Left colon (tissue), 2 donors: ENCODE results near the gene FARP2. TPM values are rescaled to one million over a fixed set of nuclear protein-coding genes. Genes with fewer than 3 reads are reported as not detected.
"Not testable (repeated sequence)": the region's sequence is repeated elsewhere in the genome, so short reads cannot be mapped to it uniquely, and the experiment has no call there.

Source experiments
- ATAC-seq: fragments of 200-7000 bp; cut with Tn5 transposase; one replicate; pipeline ENCODE4 v1.9.1; 2020; ENCODE audit warnings: mild to moderate bottlenecking, moderate library complexity
- DNase-seq, 2 donors: peaks; one replicate each; pipeline ENCODE4 v3.0.0-alpha.2; 2020
- intact Hi-C, 2 donors: fragments of 100-400 bp; cut with DNase I in 1 of 2; cut with micrococcal nuclease in 1 of 2; formaldehyde crosslinking; loops; one replicate each; pipeline versions ENCODE4 v1.11.2 to v1.14.0; 2022; cut with DNase I, micrococcal nuclease
- total RNA-seq, 2 donors: library from RNA; stranded (reverse); fragmentation: NEBNext Ultra II Directional; extraction: Animal tissue kit (Norgen Biotek cat#: 25700); gene quantifications; one replicate each; pipeline ENCODE4 v1.2.1, GENCODE V29; 2021
- donor health status: DM: no; HTN: no; CAD: no.
- donor health status: DM: yes; HTN: yes; CAD: no.

Gene FARP2
- total RNA-seq, 2 donors from 2014 or later, result 126 to 138 TPM

DNA sequence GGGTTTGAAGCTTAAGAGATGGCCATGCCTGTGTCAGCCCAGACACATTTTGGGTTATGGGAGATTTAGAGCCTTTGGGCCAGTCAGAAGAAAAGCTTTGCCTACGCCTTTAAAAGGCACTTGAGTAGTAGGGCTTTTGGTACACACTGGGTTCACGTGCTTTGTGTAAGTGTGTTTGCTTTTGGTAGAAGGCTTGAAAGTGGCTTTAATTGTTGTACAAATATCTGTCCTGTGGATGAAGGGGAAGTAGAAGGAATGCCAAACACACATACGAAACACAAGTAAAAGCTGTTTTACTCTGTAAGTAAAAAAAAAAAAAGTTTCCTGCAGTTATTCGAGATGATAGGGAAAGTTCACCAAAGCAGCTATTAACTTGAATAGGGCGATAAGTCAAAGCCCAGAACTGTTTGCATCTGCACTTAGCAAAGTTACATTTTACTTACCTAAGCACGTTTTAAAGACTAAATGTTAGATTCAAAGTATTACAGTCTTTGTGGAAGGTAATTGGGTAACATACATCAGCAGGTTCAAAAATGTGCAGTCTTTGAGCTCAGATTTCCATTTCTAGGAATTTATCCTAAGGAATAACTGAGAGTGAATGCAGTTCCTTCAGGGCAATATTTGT, 76.9 kb downstream of the FARP2 start:
- DNase-seq, result no peak
- peak; percentile 41 for ATAC-seq
- intact Hi-C loops, result no loop called here

DNA sequence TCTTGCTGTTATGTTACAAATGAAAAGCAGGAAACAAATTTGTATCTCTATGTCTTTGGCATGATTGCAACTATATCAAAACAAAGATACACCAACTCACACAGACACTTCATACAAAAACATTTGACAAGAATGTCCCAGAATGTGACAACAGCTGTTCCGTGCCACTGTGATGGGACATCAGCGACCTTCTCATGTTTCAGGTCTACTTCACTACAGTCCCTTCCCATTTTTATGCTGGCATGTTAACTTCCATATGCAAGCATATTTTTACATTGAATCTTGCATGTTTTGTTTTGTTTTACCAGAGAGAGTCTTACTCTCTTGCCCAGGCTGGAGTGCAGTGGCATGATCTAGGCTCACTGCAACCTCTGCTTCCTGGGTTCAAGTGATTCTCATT, 81.1 kb downstream of the FARP2 start:
- intact Hi-C loops, result no loop called here
- ATAC-seq (no peak), DNase-seq (no peak)

DNA sequence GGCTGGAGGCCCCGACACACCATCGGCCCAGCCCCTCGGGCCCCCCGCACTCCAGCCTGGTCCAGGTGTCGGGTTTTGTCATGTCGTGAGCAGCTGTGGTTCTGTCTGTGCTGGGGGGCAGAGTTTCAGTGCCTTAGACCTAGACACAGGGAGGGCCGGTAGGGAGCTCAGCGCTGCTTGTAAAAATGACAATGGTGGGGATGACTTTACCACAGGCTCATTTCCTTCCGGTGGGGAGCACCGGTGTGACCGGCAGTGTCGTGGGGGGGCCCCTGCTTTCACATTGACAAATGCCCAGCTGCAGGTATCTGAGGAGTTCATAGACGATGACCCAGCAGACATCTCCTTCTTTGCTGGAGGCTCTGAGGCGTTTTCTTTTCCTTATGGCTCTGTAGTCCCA, 85.4 kb downstream of the FARP2 start:
- DNase-seq (no peak), ATAC-seq (no peak)
- intact Hi-C loops, result no loop called here

DNA sequence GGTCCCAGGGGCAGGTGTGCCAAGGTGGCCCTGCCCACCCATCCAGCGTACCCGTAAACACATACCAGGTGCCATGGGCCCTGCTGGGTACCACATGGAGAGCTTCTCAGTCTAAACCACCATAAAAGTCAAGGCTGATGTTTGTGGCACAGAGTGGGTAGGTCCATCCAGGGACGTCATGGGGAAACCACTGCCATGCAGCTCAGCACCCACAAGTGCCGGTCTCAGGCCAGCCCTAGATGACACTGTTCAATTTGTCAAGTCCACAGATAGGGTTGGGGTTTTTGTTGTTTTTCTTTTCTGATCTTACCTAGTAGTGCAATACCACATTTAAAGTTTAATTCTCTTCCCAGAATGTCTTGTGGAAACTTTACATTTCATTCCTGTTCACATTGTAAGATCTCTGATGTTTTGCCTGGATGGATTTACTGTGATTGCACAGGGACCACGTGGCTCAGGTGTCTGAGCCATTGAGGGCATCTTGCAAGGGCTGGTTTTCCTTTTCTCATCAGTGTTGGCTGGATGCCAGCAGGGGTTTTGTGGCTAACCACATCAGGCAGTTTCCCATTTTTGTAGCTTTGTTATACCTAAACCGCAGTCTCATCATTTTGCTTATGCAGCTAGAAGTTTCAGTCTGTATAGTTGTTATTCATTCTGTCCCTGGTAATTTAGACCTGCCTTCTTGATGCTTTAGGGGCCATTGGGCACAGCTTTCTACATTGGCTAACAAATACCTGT, 87.6 kb downstream of the FARP2 start:
- intact Hi-C loops, result no loop called here
- ATAC-seq (no peak), DNase-seq (peak in 1 of 2 donors; percentile 73)

DNA sequence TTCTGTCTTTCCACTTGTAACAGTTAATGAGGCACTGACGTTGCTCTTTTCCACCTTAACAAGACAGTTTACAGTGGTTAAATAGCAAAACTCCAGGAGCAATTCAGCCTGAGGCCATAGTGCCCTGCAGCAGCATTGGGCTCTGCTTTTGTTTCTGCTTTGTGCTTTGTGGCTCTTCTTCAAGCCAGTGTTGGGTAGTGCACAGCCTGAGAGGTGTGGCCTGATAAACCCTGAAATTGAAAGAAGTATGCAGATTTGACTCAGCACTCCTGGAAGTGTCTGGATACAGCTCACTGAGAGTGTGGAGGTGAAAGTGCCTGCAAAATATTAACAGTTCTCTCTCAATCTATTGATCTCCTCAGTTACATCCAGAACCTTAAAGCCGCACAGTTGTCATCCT, 89.3 kb downstream of the FARP2 start:
- intact Hi-C loops, result no loop called here
- ATAC-seq (no peak), DNase-seq (no peak)

DNA sequence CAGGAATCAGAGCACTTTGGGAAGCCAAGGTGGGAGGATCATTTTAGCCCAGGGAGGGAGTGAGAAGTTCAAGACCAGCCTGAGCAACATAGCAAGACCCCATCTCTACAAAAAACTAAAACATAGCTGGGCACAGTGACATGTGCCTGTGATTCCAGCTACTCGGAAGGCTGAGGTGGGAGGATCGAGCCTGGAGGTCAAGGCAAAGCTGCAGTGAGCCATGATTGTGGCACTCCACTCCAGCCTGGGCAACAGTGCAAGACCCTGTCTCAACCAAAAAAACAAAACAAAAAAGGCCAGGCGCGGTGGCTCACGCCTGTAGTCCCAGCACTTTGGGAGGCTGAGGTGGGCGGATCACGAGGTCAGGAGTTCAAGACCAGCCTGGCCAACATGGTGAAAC, 94.0 kb downstream of the FARP2 start:
- DNase-seq, intact Hi-C loops, ATAC-seq: not testable (repeated sequence)

DNA sequence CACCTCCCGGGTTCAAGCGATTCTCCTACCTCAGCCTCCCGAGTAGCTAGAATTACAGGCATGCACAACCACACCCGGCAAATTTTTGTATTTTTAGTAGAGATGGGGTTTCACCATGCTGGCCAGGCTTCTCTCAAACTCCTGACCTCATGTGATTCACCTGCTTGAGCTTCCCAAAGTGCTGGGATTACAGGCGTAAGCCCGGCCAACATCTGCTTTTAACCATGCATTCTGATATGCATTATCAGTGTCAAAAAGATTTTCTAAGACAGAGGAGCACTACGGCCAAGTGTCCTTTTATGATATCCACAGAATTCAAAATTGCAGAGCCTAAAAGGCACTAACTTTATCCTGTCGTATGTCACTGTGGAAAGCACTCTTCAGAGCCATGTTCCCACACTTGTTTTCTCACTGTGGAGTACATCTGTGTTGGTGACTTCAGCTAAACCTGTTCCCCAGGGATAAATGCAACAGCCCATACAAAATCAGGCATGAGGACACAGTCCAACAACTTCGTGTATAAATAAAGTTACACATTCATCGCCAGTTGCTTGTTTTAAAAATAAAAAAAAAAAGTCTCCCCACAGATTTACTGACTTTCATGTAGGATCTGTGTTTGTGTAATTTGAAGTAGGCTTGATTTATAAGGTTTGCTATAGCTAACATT, 95.9 kb downstream of the FARP2 start:
- DNase-seq (no peak), ATAC-seq (no peak)
- intact Hi-C loops, result no loop called here

DNA sequence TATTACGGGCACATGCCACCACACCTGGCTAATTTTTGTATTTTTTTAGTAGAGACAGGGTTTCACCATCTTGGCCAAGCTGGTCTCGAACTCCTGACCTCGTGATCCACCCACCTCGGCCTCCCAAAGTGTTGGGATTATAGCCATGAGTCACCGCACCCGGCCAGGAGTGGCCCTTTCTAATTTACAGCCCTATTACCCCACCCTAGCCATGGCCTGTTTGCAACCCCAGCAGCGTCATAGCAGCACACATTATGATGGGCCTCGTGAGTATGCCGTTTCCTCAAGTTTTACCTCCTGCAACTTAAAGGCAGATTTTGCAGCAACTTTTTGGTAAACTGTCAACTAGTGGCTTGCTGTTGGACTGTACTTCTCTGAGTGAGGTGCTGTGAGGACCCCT, 97.8 kb downstream of the FARP2 start:
- ATAC-seq (peak; percentile 78), DNase-seq (peak; percentile 22 to 31)
- intact Hi-C loops, result not testable (repeated sequence)

DNA sequence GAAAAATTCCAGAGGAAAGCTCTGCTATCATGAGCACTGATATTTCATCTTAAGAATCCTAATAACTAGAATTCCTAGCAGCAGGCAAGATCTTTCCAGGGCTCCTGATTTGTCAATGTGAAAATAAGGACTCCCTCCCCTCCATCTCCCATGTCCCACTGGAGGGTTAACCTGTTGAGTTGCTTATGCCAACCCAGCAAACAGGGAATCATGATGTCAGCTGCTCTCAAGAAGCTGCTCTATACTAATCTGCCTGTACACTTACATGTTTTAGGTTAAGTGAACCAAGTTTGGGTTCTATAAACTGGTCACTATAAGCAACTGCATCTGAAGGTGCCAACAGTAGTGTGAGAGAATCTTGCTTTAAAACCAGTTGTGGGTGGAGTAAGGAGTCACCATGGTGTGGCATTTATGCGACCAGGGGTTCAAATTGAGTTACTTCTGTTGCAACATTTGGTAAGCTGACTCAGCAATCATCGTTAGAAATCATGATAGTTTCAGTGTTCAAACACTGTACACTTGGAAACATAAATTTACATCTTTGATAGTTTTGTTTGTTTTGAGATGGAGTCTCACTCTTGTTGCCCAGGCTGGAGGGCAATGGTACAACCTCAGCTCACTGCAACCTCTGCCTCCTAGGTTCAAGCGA, 98.9 kb downstream of the FARP2 start:
- intact Hi-C loops, result no loop called here
- ATAC-seq, result peak; percentile 15
- DNase-seq, result no peak

DNA sequence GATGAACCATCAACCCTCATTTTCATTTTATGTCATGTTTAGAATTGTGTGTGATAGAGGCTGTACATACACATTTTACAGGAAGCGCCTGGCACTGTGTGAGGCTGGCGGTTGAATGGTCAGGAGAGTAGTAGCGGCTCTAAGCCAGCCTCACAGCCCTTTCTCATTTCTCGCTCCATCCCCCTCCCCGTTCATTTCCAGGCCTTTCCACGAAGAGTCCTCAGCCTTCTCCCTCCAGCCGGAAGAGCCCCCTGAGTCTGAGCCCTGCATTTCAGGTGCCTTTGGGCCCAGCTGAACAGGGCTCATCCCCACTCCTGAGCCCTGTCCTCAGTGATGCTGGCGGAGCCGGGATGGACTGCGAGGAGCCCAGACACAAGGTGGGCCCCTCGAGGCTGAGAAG, 100.5 kb downstream of the FARP2 start:
- no peak for DNase-seq
- intact Hi-C loops, result no loop called here
- ATAC-seq, result no peak

DNA sequence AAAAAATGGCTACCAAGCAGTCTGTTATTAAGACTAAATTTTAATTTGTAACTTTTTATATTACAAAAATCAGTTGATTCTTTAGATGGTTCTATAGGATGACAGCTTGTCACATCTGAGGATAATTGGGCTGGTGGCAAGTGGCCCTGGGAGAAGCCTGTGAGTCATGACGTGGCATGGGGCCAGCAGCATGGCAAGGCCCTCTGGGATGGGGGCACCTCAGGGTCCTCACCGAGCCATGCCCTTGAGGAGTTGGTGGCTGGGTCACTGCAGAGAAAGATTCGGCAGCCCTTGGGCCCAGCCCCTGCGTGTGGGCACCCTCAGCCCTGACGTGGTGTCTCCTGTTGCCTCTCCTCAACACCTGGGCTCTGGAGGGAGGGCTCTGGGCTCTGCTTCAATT, 102.6 kb downstream of the FARP2 start:
- intact Hi-C loops, result no loop called here
- DNase-seq (no peak), ATAC-seq (no peak)

DNA sequence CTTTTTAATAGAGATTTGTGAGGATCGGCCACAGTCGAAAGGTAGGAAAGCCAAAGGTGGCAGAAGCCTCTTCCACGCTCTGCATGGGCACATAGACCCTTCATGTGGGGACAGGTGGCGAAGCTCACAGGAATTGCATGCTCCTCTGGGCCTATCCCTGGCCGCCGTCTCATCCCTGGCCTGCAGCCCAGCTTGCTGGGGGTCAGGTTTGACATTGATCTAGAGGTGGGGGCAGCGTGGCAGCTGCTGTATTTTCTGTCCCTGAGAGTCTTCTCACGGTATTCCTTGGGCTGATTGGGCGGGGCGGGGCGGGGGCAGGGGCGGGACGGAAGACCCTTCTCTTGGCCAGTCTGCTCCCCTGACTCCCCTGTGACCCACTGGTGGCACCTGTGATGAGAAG, 103.4 kb downstream of the FARP2 start:
- ATAC-seq (no peak), DNase-seq (no peak)
- intact Hi-C loops, result no loop called here

DNA sequence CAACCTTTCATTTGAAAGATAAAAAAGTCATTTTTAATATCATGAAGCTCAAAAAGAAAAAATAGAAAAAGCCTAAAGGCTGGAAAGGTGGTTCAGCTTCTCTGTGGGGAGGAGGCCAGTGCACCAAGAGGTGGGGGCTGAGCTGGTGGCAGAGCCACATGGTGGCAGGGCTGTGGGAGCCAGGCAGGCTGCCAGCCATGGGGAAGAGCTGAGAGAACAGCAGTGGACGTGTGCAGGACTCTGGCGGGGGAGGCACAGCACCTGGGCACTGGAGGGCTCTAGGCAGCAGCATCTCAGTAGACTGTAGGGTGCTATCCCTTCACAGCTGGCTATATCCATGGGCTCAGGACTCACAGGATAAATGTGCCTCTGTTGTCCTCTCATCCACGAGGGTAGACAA, 104.5 kb downstream of the FARP2 start:
- peak; percentile 8 for ATAC-seq
- intact Hi-C loops, result no loop called here
- no peak for DNase-seq

DNA sequence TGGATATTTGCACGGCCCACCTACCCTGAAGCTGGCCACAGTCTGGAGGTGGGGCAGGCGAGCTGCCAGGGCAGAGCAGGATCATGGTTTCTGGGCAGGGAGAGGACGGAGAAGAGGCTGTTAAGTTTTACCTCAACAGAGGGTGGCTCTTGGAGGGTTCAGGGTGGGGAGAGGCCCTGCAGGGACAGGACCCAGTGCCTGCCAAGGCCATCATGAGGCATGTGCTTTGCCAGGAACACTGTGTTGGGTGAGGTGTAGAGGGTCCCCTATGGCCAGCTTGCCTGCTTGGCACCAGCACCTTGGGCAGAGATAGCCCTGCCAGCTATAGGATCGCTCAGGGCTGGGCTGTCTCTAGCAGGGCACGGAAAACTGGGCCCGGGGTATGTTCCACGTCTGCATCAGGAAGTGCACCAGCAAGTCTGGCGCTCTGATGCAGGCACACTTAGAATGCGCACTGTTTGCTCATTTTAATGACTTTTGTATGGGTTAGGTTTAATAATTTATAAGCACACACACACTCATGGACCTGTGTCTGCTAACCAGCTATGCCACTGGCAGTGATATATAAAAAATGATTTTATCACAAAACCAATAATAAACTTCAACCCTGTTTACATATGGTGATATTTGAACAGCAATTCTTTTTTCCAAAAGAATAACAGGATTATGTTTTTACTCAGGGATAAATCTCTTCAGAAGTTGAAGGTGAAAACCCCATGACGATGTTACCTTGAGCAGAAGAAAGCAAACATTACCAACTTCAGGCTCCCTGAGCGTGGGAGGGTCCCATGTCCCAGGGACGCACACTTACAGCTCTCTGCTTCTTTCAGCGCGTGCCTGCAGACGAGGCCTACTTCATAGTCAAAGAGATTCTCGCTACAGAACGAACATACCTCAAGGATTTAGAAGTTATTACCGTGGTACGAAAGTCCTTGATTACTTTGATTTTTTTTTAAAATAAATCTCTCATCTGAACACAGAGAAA, 105.9 kb downstream of the FARP2 start:
- intact Hi-C loops, result no loop called here
- ATAC-seq, result peak; percentile 81

DNA sequence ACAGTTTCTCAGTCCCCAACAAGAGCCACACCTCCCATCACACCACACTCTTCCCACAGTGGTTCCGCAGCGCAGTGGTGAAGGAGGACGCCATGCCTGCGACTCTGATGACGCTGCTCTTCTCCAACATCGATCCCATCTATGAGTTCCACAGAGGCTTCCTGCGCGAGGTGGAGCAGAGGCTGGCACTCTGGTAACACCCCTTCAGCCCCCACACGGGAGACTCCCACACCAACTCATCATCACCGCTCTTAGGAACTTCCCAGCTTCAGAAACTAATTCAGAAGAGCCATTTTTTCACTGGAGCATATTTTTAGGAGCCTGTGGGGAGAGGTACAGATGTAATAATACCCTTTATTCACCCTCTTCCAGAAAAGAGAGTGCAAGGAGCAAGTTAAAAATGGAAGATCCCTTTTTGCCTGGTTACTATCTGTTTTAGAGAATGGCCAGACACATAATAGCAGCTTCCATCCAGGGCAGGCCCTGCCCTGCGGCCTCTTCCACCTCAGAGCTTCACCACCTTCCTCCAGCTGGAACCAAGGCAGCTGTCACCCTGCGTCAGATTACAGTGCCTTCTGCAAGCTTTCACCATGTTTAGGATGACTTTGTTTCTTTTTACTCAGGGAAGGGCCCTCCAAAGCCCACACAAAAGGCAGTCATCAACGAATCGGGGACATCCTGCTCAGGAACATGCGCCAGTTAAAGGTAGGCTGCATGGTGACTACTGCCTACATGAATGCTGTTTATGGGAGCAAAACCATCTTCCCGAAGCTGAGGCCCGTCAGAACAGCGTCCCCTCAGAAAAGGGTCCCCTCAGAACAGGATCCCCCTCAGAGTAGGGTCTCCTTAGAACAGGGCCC, 107.4 kb downstream of the FARP2 start:
- intact Hi-C loops, result no loop called here
- DNase-seq, result no peak

More for the DNA sequence above, 105.9 kb downstream of the FARP2 start:
- peak; percentile 37 to 47 for DNase-seq

DNA sequence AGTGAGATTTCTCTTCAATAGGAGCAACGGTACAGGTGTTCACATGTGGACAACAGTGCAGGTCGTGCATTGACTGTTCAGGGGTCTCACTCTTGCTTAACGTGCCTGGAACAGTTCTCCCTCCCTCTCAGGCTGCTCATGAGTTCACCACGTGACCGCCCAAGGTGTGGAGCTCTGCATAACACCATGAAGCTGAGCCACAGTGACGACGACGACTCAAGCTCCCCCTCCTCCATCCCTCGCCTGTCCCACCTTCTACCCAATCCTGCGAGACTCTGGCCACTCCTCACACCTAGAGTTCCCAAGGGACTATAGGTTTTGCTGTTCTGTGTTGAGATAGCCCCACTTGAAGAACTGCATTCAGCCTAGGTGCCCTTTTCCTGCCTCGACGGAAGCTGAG, 109.5 kb downstream of the FARP2 start:
- no peak for DNase-seq
- ATAC-seq, result no peak
- intact Hi-C loops, result no loop called here

More for the DNA sequence above, 107.4 kb downstream of the FARP2 start:
- ATAC-seq, result no peak

DNA sequence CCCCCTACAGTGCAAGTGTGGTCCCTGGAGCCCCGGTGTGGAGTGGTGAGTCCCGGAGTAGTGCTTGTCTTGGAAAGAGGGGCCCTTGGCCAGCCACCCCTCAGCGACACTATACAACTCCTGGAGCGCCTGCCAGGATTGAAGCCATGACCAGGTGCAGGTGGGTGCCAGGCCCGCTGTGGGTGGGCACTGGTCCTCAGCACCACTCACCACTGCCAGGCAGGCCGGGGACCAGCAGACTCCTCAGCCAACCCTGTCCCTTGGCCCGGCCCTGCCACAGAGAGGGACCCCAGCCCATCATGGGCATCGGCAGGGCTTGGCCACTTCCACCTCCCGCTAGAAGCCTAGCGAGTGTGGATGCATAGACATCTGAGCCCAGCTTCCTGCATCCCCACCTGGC, 110.1 kb downstream of the FARP2 start:
- ATAC-seq, result no peak

More for the DNA sequence above, 110.1 kb downstream of the FARP2 start:
- no peak for DNase-seq
- intact Hi-C loops, result no loop called here
